CD14-positive monocyte (primary cell): ENCODE measurements around the gene POLR2F. TPM values are rescaled to one million over a fixed set of nuclear protein-coding genes. Genes with fewer than 3 reads are reported as not detected.
A peak's percentile ranks its signal among the peaks of the same experiment; 100 is the strongest.

Experiments
- DNase-seq, 3 donors: peaks; one replicate each; pipeline ENCODE4 v3.0.0-alpha.2; 2011 to 2022
- H2AFZ ChIP-seq: 2 replicates; pipeline ENCODE4 v1.6.0; 2012; ENCODE audit warnings: mild to moderate bottlenecking, low read depth, low read length, inconsistent platforms; ENCODE audit not compliant: insufficient read depth, poor library complexity, severe bottlenecking
- H3K27ac ChIP-seq, 2 donors: 1 replicate in 1 of 2; 2 replicates in 1 of 2; pipeline ENCODE4 v1.5.1; 2012 to 2013; ENCODE audit warnings: low read length in 2 of 2, control low read depth in 1 of 2, inconsistent platforms in 1 of 2, low read depth in 1 of 2, mild to moderate bottlenecking in 1 of 2
- H3K27me3 ChIP-seq, 2 donors: one replicate each; pipeline versions ENCODE4 v1.6.0 to v1.6.1; 2011 to 2013; ENCODE audit warnings: low read length in 2 of 2; ENCODE audit not compliant: control insufficient read depth in 2 of 2, insufficient read depth in 2 of 2
- H3K36me3 ChIP-seq, 2 donors: replicated peaks in 1 of 2; 1 replicate in 1 of 2; 2 replicates in 1 of 2; pipeline versions ENCODE4 v1.5.1 to v1.6.1; 2012 to 2013; ENCODE audit warnings: low read length in 2 of 2, control low read depth in 1 of 2, inconsistent platforms in 1 of 2, mild to moderate bottlenecking in 1 of 2; ENCODE audit not compliant: insufficient read depth in 2 of 2, control insufficient read depth in 1 of 2
- H3K4me1 ChIP-seq, 2 donors: 1 replicate in 1 of 2; 2 replicates in 1 of 2; pipeline versions ENCODE4 v1.5.1 to v1.6.1; 2012 to 2013; ENCODE audit warnings: low read length in 2 of 2, control low read depth in 1 of 2, inconsistent platforms in 1 of 2, mild to moderate bottlenecking in 1 of 2, moderate library complexity in 1 of 2; ENCODE audit not compliant: insufficient read depth in 2 of 2, control insufficient read depth in 1 of 2
- H3K4me2 ChIP-seq: replicated peaks from 2 replicates; pipeline ENCODE3; 2012; ENCODE audit warnings: low read length, moderate library complexity, mild to moderate bottlenecking; ENCODE audit not compliant: poor library complexity, severe bottlenecking; ENCODE audit errors: extremely low read depth
- H3K4me3 ChIP-seq, 3 experiments: fragments of 200-600 bp in 1 of 3; sonication (generic) in 1 of 3; replicated peaks in 1 of 3; 1 replicate in 2 of 3; 2 replicates in 1 of 3; pipeline ENCODE4 v1.5.1; 2011 to 2013; ENCODE audit warnings: low read length in 3 of 3, mild to moderate bottlenecking in 3 of 3, control low read depth in 2 of 3, low read depth in 2 of 3, inconsistent platforms in 1 of 3, moderate library complexity in 1 of 3
- H3K79me2 ChIP-seq: 2 replicates; pipeline ENCODE4 v1.6.0; 2012; ENCODE audit warnings: mild to moderate bottlenecking, control low read depth, inconsistent platforms, low read length, moderate library complexity; ENCODE audit not compliant: insufficient read depth
- H3K9ac ChIP-seq: 2 replicates; pipeline ENCODE4 v1.6.0; 2017; ENCODE audit warnings: low read length, mild to moderate bottlenecking; ENCODE audit not compliant: insufficient read depth, poor library complexity, severe bottlenecking
- H3K9me3 ChIP-seq, 2 donors: replicated peaks in 1 of 2; 1 replicate in 1 of 2; 2 replicates in 1 of 2; pipeline versions ENCODE4 v1.5.1 to v1.6.1; 2012 to 2013; ENCODE audit warnings: low read length in 2 of 2, control low read depth in 1 of 2; ENCODE audit not compliant: control insufficient read depth in 1 of 2, insufficient read depth in 1 of 2
- H4K20me1 ChIP-seq: 2 replicates; pipeline ENCODE4 v1.6.0; 2012; ENCODE audit warnings: mild to moderate bottlenecking, low read length, control low read depth, moderate library complexity; ENCODE audit not compliant: insufficient read depth
- H3K27ac Mint-ChIP-seq, 7 donors: one replicate each; pipeline ENCODE4 v1.8.0; 2020; ENCODE audit warnings: mild to moderate bottlenecking in 7 of 7, mixed read lengths in 7 of 7, moderate library complexity in 6 of 7, inconsistent platforms in 2 of 7
- H3K27me3 Mint-ChIP-seq, 3 donors: one replicate each; pipeline ENCODE4 v1.8.0; 2021 to 2022; ENCODE audit warnings: low read depth in 3 of 3, mild to moderate bottlenecking in 3 of 3, mixed read lengths in 3 of 3, moderate library complexity in 3 of 3, inconsistent platforms in 1 of 3
- H3K36me3 Mint-ChIP-seq, 2 donors: one replicate each; pipeline ENCODE4 v1.8.0; 2020; ENCODE audit warnings: mixed read lengths in 2 of 2, inconsistent platforms in 1 of 2, mild to moderate bottlenecking in 1 of 2
- H3K4me1 Mint-ChIP-seq: one replicate; pipeline ENCODE4 v1.8.0; 2020; ENCODE audit warnings: mild to moderate bottlenecking, mixed read lengths
- H3K4me3 Mint-ChIP-seq, 2 donors: one replicate each; pipeline ENCODE4 v1.8.0; 2020; ENCODE audit warnings: mild to moderate bottlenecking in 2 of 2, mixed read lengths in 2 of 2, moderate library complexity in 1 of 2
- H3K9me3 Mint-ChIP-seq, 7 donors: one replicate each; pipeline ENCODE4 v1.8.0; 2020 to 2022; ENCODE audit warnings: mixed read lengths in 7 of 7, mild to moderate bottlenecking in 6 of 7, moderate library complexity in 6 of 7, inconsistent platforms in 2 of 7
- WGBS: methylation state at CpG from one replicate; pipeline ENCODE4 v1.1.5; 2013; ENCODE audit warnings: missing lambda C conversion rate; ENCODE audit not compliant: insufficient coverage; 5-methylcytosine and 5-hydroxymethylcytosine counted together
- intact Hi-C, 2 donors: fragments of 100-400 bp; cut with micrococcal nuclease; formaldehyde crosslinking; loops; one replicate each; pipeline versions ENCODE4 v1.15.0 to v1.15.1; 2023
- polyA plus RNA-seq, 3 donors: library from polyadenylated mRNA; depleted of rRNA in 1 of 3; unstranded in 2 of 3; stranded (reverse) in 1 of 3; fragments of 300-500 nt in 2 of 3; fragments of >200 nt in 1 of 3; fragmentation: Illumina TruSeq in 2 of 3; gene quantifications; 1 replicate in 2 of 3; 2 replicates in 1 of 3; pipeline ENCODE4 v1.2.3, GENCODE V29; 2012 to 2021
- TF ChIP-seq, protein P1 (sequence below): fragments of 200-600 bp; IDR thresholded peaks from one replicate; pipeline ENCODE4 v1.8.0; 2022; ENCODE audit warnings: antibody characterized with exemption, mild to moderate bottlenecking

Gene POLR2F
- polyA plus RNA-seq, 3 donors: 45.4 to 182 (median 143) TPM

DNA sequence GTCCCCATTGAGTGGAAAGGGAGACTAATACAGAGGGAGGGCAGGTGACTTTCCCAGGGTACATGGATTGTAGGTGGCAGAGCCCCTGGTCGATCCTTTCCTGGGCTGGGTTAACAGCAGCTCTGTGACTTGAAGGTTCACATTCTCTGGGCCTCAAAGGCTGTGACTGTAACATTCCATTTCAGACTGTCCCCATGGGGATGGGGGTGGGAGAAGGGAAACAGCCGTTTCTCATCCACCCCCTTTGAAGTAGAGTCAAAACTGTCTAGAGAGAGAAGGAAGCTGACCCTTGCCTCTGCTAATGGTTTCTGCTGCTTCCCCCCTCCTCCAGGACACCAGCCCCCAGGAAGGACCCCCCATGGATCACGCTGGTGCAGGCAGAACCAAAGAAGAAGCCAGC lies 28.2 kb upstream of the POLR2F start:
- intact Hi-C loops: no loop called here
- H3K27ac Mint-ChIP-seq: peak overlapping the region in 1 of 7 donors; percentile 38

DNA sequence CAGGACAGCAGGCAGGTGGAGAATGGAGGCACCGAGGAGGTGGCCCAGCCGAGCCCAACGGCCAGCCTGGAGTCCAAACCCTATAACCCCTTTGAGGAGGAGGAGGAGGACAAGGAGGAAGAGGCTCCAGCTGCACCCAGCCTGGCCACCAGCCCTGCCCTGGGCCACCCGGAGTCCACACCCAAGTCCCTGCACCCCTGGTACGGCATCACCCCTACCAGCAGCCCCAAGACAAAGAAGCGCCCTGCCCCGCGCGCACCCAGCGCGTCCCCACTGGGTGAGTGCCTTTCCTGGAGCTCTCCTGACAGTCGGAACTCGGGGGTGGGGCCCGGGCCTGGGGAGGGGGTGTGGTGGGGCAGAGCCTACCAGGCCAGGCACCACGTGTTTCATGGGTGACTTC lies 27.7 kb upstream of the POLR2F start:
- H3K79me2 ChIP-seq: no peaks in the 10 kb centered on the region
- peaks cover 0 to 4% (median 0%) of the 10 kb centered on the region in 3 donors for H3K27me3 Mint-ChIP-seq
- intact Hi-C loops: no loop called here
- no peak overlapping the region for H3K4me2 ChIP-seq
- no peak overlapping the region for H3K4me3 Mint-ChIP-seq
- H3K9me3 Mint-ChIP-seq: no peaks in the 10 kb centered on the region
- H3K36me3 Mint-ChIP-seq: peaks cover 37 to 63% of the 10 kb centered on the region in 2 donors
- TF ChIP-seq, protein P1, sequence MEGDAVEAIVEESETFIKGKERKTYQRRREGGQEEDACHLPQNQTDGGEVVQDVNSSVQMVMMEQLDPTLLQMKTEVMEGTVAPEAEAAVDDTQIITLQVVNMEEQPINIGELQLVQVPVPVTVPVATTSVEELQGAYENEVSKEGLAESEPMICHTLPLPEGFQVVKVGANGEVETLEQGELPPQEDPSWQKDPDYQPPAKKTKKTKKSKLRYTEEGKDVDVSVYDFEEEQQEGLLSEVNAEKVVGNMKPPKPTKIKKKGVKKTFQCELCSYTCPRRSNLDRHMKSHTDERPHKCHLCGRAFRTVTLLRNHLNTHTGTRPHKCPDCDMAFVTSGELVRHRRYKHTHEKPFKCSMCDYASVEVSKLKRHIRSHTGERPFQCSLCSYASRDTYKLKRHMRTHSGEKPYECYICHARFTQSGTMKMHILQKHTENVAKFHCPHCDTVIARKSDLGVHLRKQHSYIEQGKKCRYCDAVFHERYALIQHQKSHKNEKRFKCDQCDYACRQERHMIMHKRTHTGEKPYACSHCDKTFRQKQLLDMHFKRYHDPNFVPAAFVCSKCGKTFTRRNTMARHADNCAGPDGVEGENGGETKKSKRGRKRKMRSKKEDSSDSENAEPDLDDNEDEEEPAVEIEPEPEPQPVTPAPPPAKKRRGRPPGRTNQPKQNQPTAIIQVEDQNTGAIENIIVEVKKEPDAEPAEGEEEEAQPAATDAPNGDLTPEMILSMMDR: no peak
- no peaks in the 10 kb centered on the region for H3K27me3 ChIP-seq
- no peak overlapping the region for H3K9ac ChIP-seq
- H3K9me3 ChIP-seq: no peaks in the 10 kb centered on the region
- no peak overlapping the region for H3K27ac ChIP-seq
- peaks cover 38 to 44% of the 10 kb centered on the region in 2 donors for H3K36me3 ChIP-seq
- H4K20me1 ChIP-seq: no peaks in the 10 kb centered on the region
- no peaks in the 10 kb centered on the region for H3K4me1 ChIP-seq
- H3K27ac Mint-ChIP-seq: no peak overlapping the region
- 100% methylated on average over 1 of the region's 15 CpGs for WGBS
- no peak overlapping the region for H2AFZ ChIP-seq
- DNase-seq: no peak
- no peak overlapping the region for H3K4me3 ChIP-seq
- H3K4me1 Mint-ChIP-seq: no peaks in the 10 kb centered on the region

More for the DNA sequence above, 28.2 kb upstream of the POLR2F start:
- Histone ChIP-seq H3K4me1 (peaks cover under 1 to 1% of the 10 kb centered on the region in 2 donors), H3K9ac (no peak overlapping the region), H3K9me3 (no peaks in the 10 kb centered on the region), H4K20me1 (no peaks in the 10 kb centered on the region), H3K4me2 (no peak overlapping the region), H3K79me2 (no peaks in the 10 kb centered on the region), H3K4me3 (no peak overlapping the region), H3K36me3 (peaks cover 38 to 44% of the 10 kb centered on the region in 2 donors), H3K27ac (no peak overlapping the region), H3K27me3 (no peaks in the 10 kb centered on the region), H2AFZ (no peak overlapping the region)
- Mint-ChIP-seq H3K4me1 (peaks cover under 1% of the 10 kb centered on the region), H3K9me3 (no peaks in the 10 kb centered on the region), H3K36me3 (peaks cover 37 to 63% of the 10 kb centered on the region in 2 donors), H3K27me3 (peaks cover 0 to 2% (median 0%) of the 10 kb centered on the region in 3 donors), H3K4me3 (no peak overlapping the region)
- TF ChIP-seq, protein P1: no peak
- 100% methylated on average over 1 of the region's 3 CpGs for WGBS
- no peak for DNase-seq
